IPS-15b (cell line): Measurements from ENCODE around the gene OLAH.

Experiments
- H3K27me3 ChIP-seq: one replicate; pipeline ENCODE4 v1.6.1; 2013; ENCODE audit warnings: low read length; ENCODE audit not compliant: control insufficient read depth, insufficient read depth
- H3K36me3 ChIP-seq: one replicate; pipeline ENCODE4 v1.6.1; 2013; ENCODE audit warnings: low read length; ENCODE audit not compliant: control insufficient read depth, insufficient read depth
- H3K4me1 ChIP-seq: one replicate; pipeline ENCODE4 v1.6.1; 2013; ENCODE audit warnings: mild to moderate bottlenecking, low read length; ENCODE audit not compliant: control insufficient read depth, insufficient read depth
- H3K4me3 ChIP-seq: one replicate; pipeline ENCODE4 v1.5.1; 2013; ENCODE audit warnings: low read depth, low read length
- H3K9ac ChIP-seq: one replicate; pipeline ENCODE4 v1.6.1; 2013; ENCODE audit warnings: low read depth, mild to moderate bottlenecking, low read length
- H3K9me3 ChIP-seq: one replicate; pipeline ENCODE4 v1.6.1; 2013; ENCODE audit warnings: mild to moderate bottlenecking, low read length; ENCODE audit not compliant: control insufficient read depth, insufficient read depth

Gene OLAH

DNA sequence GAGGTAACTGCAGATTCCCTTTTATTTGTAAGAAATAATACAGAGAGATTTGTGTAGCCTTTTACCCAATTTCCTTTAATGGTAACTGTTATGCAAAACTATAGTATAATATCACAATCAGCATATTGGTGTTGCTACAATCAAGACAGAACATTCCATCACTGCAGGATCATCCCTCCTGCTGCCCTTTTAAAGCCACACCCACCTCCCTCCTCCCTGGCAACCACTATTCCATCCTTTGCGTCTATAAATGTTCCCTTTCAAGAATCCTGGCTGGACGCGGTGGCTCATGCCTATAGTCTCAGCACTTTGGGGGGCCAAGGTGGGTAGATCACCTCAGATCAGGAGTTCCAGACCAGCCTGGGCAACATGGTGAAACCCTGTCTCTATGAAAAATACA lies 31.7 kb downstream of the OLAH start:
- Histone ChIP-seq H3K9me3 (peaks cover 5% of the 10 kb centered on the region), H3K36me3 (no peaks in the 10 kb centered on the region), H3K4me1 (no peaks in the 10 kb centered on the region), H3K9ac (no peak overlapping the region), H3K4me3 (no peak overlapping the region), H3K27me3 (no peaks in the 10 kb centered on the region)

GRCh38 chr10:15083674-15084501 lies 40.1 kb downstream of the OLAH start:
- Histone ChIP-seq H3K36me3 (no peaks in the 10 kb centered on the region), H3K4me1 (peaks cover 7% of the 10 kb centered on the region), H3K27me3 (no peaks in the 10 kb centered on the region), H3K9ac (no peak overlapping the region), H3K4me3 (peak overlapping the region; percentile 27), H3K9me3 (no peaks in the 10 kb centered on the region)

GRCh38 chr10:15084502-15084922 lies 40.8 kb downstream of the OLAH start:
- no peaks in the 10 kb centered on the region for H3K36me3 ChIP-seq
- no peaks in the 10 kb centered on the region for H3K27me3 ChIP-seq
- H3K9ac ChIP-seq, result no peak overlapping the region
- peaks cover 7% of the 10 kb centered on the region for H3K4me1 ChIP-seq
- H3K4me3 ChIP-seq, result peak overlapping the region; percentile 27
- no peaks in the 10 kb centered on the region for H3K9me3 ChIP-seq

DNA sequence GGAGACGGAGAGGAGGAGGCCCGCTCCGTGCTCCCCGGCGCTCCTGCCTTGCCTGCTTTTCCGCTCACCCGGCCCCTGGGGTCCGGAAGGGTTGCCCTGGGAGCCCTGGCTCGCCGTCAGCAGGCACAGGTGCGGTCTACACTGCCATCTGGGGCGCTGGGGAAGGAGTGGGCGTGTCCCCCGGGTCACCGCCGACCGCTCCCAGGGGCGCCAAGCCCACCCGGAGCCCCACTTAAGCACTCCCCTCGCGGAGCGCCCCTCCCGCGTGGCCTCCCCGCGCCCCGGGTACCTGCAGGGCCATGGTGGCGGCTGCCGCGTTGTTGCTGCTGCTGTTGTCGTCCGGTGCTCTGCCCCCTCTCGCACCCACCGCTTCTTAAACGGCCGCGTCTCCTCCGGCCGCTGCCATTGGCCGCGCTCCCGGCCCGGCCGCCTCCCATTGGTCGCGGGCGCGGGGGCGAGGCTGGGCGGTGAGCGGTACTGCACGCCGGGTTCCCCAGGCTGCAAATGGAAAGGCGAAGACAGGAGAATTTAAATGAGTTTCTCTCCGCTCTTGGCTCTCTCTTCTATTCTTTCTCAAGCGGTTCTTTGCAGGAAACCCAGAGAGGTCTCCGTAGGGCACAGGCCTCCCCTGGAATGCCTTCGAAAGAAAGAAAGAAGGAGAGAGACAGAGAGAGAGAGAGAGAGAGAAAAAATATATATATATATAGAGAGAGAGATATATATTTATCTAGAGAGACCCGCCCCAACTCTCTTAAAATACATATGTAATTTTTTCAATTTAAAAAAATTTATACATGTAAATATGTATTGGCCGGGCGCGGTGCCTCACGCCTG lies 44.9 kb downstream of the OLAH start, which contains the start of gene ACBD7:
TSS of gene ACBD7 (minus strand) at position 349 of the 834 bp plus-strand sequence. CDS start at position 301, 48 bp downstream.
- Histone ChIP-seq H3K27me3 (no peaks in the 10 kb centered on the region), H3K36me3 (no peaks in the 10 kb centered on the region), H3K4me3 (peak within 1 kb of the TSS; percentile 78), H3K9me3 (no peaks in the 10 kb centered on the region), H3K4me1 (peaks cover 7% of the 10 kb centered on the region), H3K9ac (peak within 1 kb of the TSS; percentile 60)

DNA sequence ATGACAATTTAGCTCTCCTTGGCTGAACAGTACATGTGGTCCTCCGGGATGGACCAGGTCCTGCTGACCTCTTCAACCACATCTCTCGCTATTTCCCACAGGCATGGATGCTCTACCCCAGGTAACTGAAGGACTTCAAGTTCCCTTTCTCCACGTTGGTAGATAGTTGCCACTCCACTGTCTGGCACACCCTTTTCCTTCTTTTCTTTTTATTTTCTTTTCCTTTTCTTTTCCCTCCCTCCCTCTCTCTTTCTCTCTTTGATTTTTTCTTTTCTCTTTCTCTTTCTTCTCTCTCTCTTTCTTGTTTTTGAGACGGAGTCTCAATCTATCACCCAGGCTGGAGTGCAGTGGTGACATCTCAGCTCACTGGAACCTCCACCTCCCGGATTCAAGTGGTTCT lies 47.7 kb downstream of the OLAH start:
- no peaks in the 10 kb centered on the region for H3K9me3 ChIP-seq
- no peak overlapping the region for H3K9ac ChIP-seq
- H3K4me1 ChIP-seq, result no peaks in the 10 kb centered on the region
- H3K36me3 ChIP-seq, result no peaks in the 10 kb centered on the region
- no peak overlapping the region for H3K4me3 ChIP-seq
- no peaks in the 10 kb centered on the region for H3K27me3 ChIP-seq

- Histone ChIP-seq H3K27me3 (no peaks in the 10 kb centered on the region), H3K36me3 (peaks cover 2% of the 10 kb centered on the region), H3K9ac (no peak overlapping the region), H3K4me3 (no peak overlapping the region), H3K4me1 (no peaks in the 10 kb centered on the region), H3K9me3 (no peaks in the 10 kb centered on the region)
Measured at GRCh38 chr10:15092855-15093408, 49.2 kb downstream of the OLAH start.

GRCh38 chr10:15096661-15097010 lies 52.9 kb downstream of the OLAH start:
- H3K4me3 ChIP-seq, result peak overlapping the region; percentile 93
- H3K36me3 ChIP-seq, result peaks cover 2% of the 10 kb centered on the region
- H3K27me3 ChIP-seq, result no peaks in the 10 kb centered on the region
- no peaks in the 10 kb centered on the region for H3K9me3 ChIP-seq
- no peak overlapping the region for H3K9ac ChIP-seq
- H3K4me1 ChIP-seq, result no peaks in the 10 kb centered on the region

GRCh38 chr10:15097011-15097812 lies 53.5 kb downstream of the OLAH start, which contains the start of gene RPP38:
Gene RPP38 (plus strand): TSS chr10:15097355. CDS start chr10:15103315, 5,960 bp downstream.
- Histone ChIP-seq H3K4me1 (no peaks in the 10 kb centered on the region), H3K36me3 (peaks cover 2% of the 10 kb centered on the region), H3K9ac (peak within 1 kb of the TSS; percentile 97), H3K9me3 (no peaks in the 10 kb centered on the region), H3K27me3 (no peaks in the 10 kb centered on the region), H3K4me3 (peak within 1 kb of the TSS; percentile 93)

DNA sequence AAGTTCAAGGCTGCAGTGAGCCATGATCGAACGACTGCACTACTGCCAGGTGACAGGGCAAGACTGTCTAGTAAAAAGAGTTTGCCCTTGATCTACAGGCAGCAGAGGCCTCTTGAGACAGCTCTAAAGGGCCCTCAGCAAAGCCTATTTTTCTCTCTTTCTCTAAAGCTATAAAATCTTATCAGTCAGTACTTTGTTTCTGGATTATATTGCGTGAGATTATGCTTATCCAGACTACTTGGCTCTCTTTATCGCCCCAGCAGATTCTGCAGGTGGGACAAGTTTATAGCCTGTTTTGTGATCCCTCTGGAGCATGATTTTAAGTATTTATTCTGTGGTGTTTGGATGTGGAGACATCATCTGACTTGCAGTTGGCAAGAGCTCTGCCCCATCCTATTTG lies 56.1 kb downstream of the OLAH start:
- Histone ChIP-seq H3K9me3 (no peaks in the 10 kb centered on the region), H3K9ac (no peak overlapping the region), H3K36me3 (peaks cover 11% of the 10 kb centered on the region), H3K27me3 (no peaks in the 10 kb centered on the region), H3K4me3 (no peak overlapping the region), H3K4me1 (no peaks in the 10 kb centered on the region)

GRCh38 chr10:15103513-15103912 lies 59.8 kb downstream of the OLAH start:
- Histone ChIP-seq H3K27me3 (no peaks in the 10 kb centered on the region), H3K4me3 (no peak overlapping the region), H3K4me1 (no peaks in the 10 kb centered on the region), H3K9me3 (no peaks in the 10 kb centered on the region), H3K9ac (no peak overlapping the region), H3K36me3 (peaks cover 11% of the 10 kb centered on the region)

DNA sequence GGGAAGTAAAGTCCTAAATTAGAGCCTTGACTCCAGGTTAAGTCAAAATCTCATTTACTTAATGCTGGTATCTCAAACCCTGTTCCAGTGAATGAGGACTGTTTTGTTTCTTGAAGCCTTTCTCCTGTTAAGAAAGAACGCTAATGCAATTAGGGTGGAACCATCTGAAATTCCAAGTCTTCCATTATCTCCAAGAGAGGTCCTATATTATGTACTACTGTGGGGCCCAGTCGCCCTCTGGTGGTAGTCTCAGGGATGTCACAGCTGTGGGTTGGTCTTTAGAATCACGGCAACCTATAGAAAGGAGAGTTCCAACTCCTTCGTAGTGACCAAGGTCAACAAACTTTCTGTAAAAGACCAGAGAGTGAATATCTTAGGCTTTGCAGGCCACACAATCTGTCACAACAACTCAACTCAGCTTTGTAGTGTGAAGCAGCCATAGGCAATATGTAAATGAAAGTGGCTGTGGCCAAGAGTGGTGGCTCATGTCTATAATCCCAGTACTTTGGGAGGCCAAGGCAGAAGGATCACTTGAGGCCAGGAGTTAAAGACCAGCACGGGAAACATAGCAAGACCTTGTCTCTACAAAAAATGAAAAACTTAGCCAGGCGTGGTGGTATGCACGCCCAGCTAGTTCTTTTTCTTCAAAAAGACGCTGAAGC lies 62.7 kb downstream of the OLAH start:
- H3K9ac ChIP-seq, result no peak overlapping the region
- H3K9me3 ChIP-seq, result no peaks in the 10 kb centered on the region
- no peaks in the 10 kb centered on the region for H3K27me3 ChIP-seq
- H3K36me3 ChIP-seq, result peaks cover 14% of the 10 kb centered on the region
- no peak overlapping the region for H3K4me3 ChIP-seq
- H3K4me1 ChIP-seq, result no peaks in the 10 kb centered on the region
